Measurements from ENCODE around the gene MZB1. TPM values are rescaled to one million over a fixed set of nuclear protein-coding genes. Genes with fewer than 3 reads are reported as not detected.
"Not testable (repeated sequence)": the region's sequence is repeated elsewhere in the genome, so short reads cannot be mapped to it uniquely, and the experiment has no call there.

Gene MZB1
- polyA plus RNA-seq, 1 of the 3 experiments (the other 2 are of a cell fraction) = not detected

DNA sequence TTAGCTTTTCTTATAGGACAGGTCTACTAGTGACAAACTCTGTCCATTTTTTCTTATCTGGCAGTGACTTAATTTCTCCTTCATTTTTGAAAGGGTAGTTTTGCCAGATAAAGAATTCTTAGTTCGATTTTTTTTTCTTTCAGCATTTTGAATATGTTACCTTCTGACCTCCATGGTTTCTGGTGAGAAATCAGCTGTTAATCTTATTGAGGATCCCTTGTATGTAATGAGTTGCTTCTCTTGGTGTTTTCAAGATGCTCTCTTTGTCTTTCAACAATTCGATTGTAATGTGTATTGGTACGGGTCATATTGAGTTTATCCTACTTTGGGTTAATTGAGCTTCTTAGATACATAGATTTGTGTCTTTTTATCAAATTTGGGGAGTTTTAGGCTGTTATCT lies 35.5 kb downstream of the MZB1 start:
- WGBS (ENCODE audit: low lambda C conversion rate) = 94% methylated on average over 3 of the region's 3 CpGs
- Histone ChIP-seq H3K4me2 (no peak overlapping the region), H3K9me3 (no peaks in the 10 kb centered on the region), H3K4me1 (ENCODE audit: control insufficient read depth in 1 of 2, insufficient read depth in 2 of 2, low read depth in 1 of 2, low read length in 1 of 2) (no peaks in the 10 kb centered on the region), H3K36me3 (replicated peaks in 1 of 2; ENCODE audit: control insufficient read depth in 1 of 2, insufficient read depth in 2 of 2, low read length in 1 of 2) (peaks cover 12 to 38% of the 10 kb centered on the region in 2 experiments), H3K4me3 (ENCODE audit: low read depth in 2 of 2, low read length in 1 of 2) (no peak overlapping the region), H3K27ac (ENCODE audit: low read depth in 2 of 2, low read length in 1 of 2) (no peak overlapping the region), H3F3A (replicated peaks; ENCODE audit: insufficient read depth) (peaks cover 15% of the 10 kb centered on the region), H4K20me1 (ENCODE audit: insufficient read depth) (peaks cover 98% of the 10 kb centered on the region), H3K79me2 (ENCODE audit: insufficient read depth) (peaks cover 100% of the 10 kb centered on the region), H3K9me2 (no peaks in the 10 kb centered on the region), H2AFZ (ENCODE audit: low read depth) (no peak overlapping the region), H3K9ac (no peak overlapping the region), H3K27me3 (ENCODE audit: insufficient read depth) (no peaks in the 10 kb centered on the region)
- TF ChIP-seq NRF1 (IDR thresholded peaks at IDR 0.05; ENCODE audit: low read depth, low read length) (no peak), CHD2 (IDR thresholded peaks at IDR 0.05; ENCODE audit: low read length, partially characterized antibody) (no peak), FOXJ3 (CRISPR knock-in tag; IDR thresholded peaks at IDR 0.05) (no peak), TCF12 (IDR thresholded peaks at IDR 0.05) (no peak)
- TF ChIP-seq, protein P1, sequence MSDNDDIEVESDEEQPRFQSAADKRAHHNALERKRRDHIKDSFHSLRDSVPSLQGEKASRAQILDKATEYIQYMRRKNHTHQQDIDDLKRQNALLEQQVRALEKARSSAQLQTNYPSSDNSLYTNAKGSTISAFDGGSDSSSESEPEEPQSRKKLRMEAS (IDR thresholded peaks at IDR 0.05; ENCODE audit: low read depth) = no peak
- TF ChIP-seq, protein P2, sequence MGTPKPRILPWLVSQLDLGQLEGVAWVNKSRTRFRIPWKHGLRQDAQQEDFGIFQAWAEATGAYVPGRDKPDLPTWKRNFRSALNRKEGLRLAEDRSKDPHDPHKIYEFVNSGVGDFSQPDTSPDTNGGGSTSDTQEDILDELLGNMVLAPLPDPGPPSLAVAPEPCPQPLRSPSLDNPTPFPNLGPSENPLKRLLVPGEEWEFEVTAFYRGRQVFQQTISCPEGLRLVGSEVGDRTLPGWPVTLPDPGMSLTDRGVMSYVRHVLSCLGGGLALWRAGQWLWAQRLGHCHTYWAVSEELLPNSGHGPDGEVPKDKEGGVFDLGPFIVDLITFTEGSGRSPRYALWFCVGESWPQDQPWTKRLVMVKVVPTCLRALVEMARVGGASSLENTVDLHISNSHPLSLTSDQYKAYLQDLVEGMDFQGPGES (IDR thresholded peaks at IDR 0.05; ENCODE audit: low read depth, low read length) = no peak
- POLR2A ChIA-PET = interaction anchor here (0.6 kb wide), 1 partner anchor 1308 kb away, joined by 3 read pairs; no protein-coding TSS in a partner anchor
- CTCF ChIA-PET = interaction anchor here (1.6 kb wide), 1 partner anchor 12 kb away, joined by 5 read pairs; the partner anchor contains the start of gene PAIP2
- DNase-seq = no peak

DNA sequence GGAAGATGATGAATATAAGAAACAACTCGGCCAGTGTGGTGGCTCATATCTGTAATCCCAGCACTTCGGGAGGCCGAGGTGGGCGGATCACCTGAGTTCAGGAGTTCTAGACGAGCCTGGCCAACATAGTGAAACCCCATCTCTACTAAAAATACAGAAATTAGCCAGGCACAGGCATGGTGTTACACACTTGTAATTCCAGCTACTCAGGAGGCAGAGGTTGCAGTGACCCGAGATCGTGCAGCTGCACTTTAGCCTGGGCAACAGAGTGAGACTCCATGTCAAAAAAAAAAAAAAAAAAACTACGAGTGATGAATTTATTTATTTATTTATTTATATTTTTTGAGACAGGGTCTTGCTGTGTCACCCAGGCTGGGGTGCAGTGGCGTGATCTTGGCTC lies 41.9 kb downstream of the MZB1 start:
- DNase-seq; H3K4me2 ChIP-seq; H3K9ac ChIP-seq; CTCF ChIA-PET; H3K27me3 ChIP-seq (ENCODE audit: insufficient read depth); H2AFZ ChIP-seq (ENCODE audit: low read depth); POLR2A ChIA-PET; H3K9me2 ChIP-seq; H3K27ac ChIP-seq (ENCODE audit: low read depth in 2 of 2, low read length in 1 of 2); H3K4me1 ChIP-seq (ENCODE audit: control insufficient read depth in 1 of 2, insufficient read depth in 2 of 2, low read depth in 1 of 2, low read length in 1 of 2); H3K4me3 ChIP-seq (ENCODE audit: low read depth in 2 of 2, low read length in 1 of 2); H3K9me3 ChIP-seq: not testable (repeated sequence)
- H4K20me1 ChIP-seq (ENCODE audit: insufficient read depth) = peaks cover 97% of the 10 kb centered on the region
- H3K79me2 ChIP-seq (ENCODE audit: insufficient read depth) = peaks cover 100% of the 10 kb centered on the region
- WGBS (ENCODE audit: low lambda C conversion rate) = 91% methylated on average over 9 of the region's 9 CpGs
- H3F3A ChIP-seq (replicated peaks; ENCODE audit: insufficient read depth) = peaks cover 16% of the 10 kb centered on the region
- peaks cover 0 to 22% of the 10 kb centered on the region in 2 experiments for H3K36me3 ChIP-seq (replicated peaks in 1 of 2; ENCODE audit: control insufficient read depth in 1 of 2, insufficient read depth in 2 of 2, low read length in 1 of 2)

DNA sequence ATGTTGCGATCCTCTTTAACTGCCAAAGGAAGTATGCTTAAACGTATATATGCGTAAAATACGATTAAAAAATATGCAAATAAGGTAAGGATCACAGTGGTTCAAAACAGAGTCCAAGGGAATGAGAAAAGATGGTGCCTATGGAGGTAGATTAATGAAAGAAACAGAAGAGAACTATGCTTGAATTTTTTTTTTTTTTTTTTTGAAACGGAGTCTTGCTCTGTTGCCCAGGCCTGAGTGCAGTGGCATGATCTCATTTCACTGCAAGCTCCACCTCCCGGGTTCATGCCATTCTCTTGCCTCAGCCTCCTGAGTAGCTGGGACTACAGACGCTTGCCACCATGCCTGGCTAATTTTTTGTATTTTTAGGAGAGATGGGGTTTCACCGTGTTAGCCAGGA lies 44.3 kb downstream of the MZB1 start:
- H3K4me3 ChIP-seq (ENCODE audit: low read depth in 2 of 2, low read length in 1 of 2); H3K4me1 ChIP-seq (ENCODE audit: control insufficient read depth in 1 of 2, insufficient read depth in 2 of 2, low read depth in 1 of 2, low read length in 1 of 2); H3K27me3 ChIP-seq (ENCODE audit: insufficient read depth); H3K9me2 ChIP-seq; H3K9me3 ChIP-seq; H2AFZ ChIP-seq (ENCODE audit: low read depth); DNase-seq; H3K9ac ChIP-seq; CTCF ChIA-PET; H3K4me2 ChIP-seq; H3K27ac ChIP-seq (ENCODE audit: low read depth in 2 of 2, low read length in 1 of 2): not testable (repeated sequence)
- Histone ChIP-seq H3K79me2 (ENCODE audit: insufficient read depth) (peaks cover 85% of the 10 kb centered on the region), H3K36me3 (replicated peaks in 1 of 2; ENCODE audit: control insufficient read depth in 1 of 2, insufficient read depth in 2 of 2, low read length in 1 of 2) (peaks cover 0 to 13% of the 10 kb centered on the region in 2 experiments), H4K20me1 (ENCODE audit: insufficient read depth) (peaks cover 80% of the 10 kb centered on the region), H3F3A (replicated peaks; ENCODE audit: insufficient read depth) (peaks cover 18% of the 10 kb centered on the region)
- POLR2A ChIA-PET = interaction anchor here (0.7 kb wide), 1 partner anchor 51 kb away, joined by 3 read pairs; no protein-coding TSS in a partner anchor
- WGBS (ENCODE audit: low lambda C conversion rate) = 92% methylated on average over 8 of the region's 8 CpGs

Measured in SK-N-SH (cell line).